HG03565 (cell line): Measurements from ENCODE around the gene FAM186B.
A peak's percentile ranks its signal among the peaks of the same experiment; 100 is the strongest.
"Not testable (repeated sequence)": the region's sequence is repeated elsewhere in the genome, so short reads cannot be mapped to it uniquely, and the experiment has no call there.

Source experiments
- ATAC-seq: cut with Tn5 transposase; IDR thresholded peaks from one replicate; pipeline ENCODE4 v1.9.1; 2021; ENCODE audit warnings: mild to moderate bottlenecking, moderate library complexity; ENCODE audit not compliant: unreplicated experiment

The FAM186B gene

GRCh38 chr12:49635036-49635435, 29.6 kb upstream of the FAM186B start:
- no peak for ATAC-seq

DNA sequence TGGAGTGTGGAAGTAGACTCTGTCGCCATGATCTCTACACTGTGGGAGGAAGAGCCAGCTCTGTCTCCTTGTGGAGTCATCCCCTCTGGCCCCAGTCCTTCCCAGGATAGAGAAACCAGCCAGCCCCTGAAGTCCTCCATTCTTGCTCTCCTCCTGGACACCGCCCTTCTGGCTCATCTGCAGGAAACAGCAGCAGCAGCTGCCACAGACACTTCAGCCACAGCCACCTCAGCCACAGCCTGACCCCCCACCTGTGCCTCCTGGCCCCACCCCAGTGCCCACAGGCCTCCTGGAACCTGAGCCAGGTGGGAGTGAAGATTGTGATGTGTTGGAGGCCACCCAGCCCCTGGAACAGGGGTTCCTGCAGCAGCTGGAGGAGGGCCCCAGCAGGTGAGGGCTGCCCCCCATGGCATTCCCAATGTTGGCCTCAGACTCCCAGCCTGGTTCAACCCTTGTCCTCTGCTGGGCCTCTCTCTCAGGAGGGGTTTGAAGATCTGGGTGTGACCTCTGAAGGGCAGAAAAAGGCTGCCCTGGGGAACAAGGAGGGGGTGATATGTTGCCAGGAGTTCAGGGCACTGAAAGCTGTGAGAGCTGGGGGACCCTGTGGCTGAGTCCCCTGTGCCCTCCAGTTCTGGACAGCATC, 28.4 kb upstream of the FAM186B start:
- no peak for ATAC-seq

- ATAC-seq: no peak
These were observed 27.7 kb upstream of the FAM186B start for GRCh38 chr12:49632986-49633702.

DNA sequence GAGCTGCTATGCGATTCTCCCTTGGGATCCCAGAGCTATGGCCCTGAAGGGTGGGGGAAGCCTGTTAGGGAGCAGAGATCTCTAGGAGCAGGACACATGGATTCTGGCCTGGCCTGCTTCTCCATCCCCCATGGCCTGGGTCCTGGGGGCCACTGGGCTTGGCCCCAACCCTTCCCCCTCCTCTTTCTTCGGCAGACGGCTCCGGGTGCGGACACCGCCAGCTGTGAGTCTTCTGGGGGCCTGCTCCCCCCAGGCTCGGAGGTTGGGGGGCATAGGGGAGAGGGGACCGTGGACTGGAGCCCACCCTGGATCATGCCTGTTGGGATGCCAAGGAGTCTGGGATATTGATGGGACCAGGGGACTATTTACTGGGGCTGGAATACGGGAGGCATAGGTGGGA, 27.0 kb upstream of the FAM186B start:
- ATAC-seq: no peak

DNA sequence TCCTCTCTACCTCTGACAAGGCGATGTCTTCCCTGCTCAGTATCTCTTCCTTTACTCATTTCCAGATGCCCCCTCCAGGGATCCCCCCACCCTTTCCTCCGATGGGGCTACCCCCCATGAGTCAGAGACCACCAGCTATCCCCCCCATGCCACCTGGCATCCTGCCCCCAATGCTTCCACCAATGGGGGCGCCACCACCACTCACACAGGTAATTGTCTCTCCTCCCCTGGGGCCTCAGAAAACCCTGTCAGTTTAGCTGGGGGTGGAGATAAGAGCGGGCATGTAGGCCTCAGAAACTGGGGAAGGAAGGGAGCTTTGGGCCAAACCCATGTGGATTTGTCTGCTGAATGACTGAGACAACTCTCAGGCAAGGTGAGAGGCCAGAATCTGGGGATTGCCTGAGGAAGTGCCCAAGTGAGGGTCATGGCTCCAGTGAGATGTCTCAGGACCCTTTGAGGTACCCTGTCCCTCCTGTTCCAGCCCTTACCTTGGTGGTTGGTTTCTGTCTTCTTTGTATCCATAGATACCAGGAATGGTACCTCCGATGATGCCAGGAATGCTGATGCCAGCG, 26.0 kb upstream of the FAM186B start:
- no peak for ATAC-seq

GRCh38 chr12:49627752-49628360, 22.4 kb upstream of the FAM186B start:
- ATAC-seq: no peak

DNA sequence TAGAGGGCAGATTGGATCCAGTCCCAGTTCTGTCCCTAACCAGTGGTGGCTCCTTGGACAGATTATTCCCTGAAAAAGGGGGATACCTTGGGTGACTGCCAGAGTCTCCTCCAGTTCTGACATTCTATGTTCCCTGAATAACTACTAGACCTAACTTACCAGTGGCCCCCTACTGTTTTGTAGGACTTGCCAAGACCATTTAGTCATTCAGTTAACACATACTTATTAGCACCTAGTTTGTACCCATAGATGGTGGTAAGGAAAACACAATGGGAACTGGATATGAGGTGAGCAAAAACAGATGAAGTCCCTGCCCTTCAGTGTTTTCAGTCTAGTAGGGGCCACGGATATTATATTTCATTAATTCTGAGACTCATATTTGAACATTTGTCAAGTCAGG, 21.4 kb upstream of the FAM186B start:
- ATAC-seq: no peak

DNA sequence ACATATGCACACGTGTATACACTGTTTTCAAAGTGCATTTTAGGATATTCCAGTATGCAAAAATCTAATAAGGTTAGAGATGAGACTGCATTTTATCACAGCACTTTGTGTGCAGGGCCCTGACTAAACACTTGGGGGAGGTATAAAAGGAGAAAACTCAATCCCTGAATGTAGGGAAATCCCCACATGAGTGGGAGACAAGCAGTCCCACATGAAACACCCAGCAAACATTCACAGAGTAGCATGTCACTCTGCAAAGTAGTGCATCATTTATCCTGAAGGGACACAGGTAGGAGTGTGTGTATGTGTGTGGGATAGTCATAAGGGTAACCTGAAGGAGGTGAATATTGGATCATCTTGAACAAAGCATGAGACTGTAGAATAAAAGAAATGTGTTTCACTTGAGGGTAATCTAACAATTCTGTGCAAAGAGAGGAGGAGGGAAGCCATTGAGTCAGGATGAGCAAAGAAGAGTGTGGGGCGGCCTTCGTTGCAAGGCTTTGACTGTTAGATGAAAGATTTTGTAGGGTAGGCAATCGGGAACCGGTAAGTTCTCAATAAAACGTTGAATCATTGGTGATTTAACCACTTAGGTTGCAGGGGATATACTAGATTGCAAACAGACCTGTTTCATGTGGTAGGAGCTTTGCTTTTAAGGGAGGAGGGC, 20.9 kb upstream of the FAM186B start:
- ATAC-seq: no peak

- no peak for ATAC-seq
These were observed 19.6 kb upstream of the FAM186B start for GRCh38 chr12:49624921-49625577.

- peak; percentile 67 for ATAC-seq
These were observed 17.9 kb upstream of the FAM186B start, which contains the start of gene PRPF40B for GRCh38 chr12:49623142-49623904. Gene PRPF40B (plus strand): TSS chr12:49623561. CDS start chr12:49623591, 30 bp downstream.

DNA sequence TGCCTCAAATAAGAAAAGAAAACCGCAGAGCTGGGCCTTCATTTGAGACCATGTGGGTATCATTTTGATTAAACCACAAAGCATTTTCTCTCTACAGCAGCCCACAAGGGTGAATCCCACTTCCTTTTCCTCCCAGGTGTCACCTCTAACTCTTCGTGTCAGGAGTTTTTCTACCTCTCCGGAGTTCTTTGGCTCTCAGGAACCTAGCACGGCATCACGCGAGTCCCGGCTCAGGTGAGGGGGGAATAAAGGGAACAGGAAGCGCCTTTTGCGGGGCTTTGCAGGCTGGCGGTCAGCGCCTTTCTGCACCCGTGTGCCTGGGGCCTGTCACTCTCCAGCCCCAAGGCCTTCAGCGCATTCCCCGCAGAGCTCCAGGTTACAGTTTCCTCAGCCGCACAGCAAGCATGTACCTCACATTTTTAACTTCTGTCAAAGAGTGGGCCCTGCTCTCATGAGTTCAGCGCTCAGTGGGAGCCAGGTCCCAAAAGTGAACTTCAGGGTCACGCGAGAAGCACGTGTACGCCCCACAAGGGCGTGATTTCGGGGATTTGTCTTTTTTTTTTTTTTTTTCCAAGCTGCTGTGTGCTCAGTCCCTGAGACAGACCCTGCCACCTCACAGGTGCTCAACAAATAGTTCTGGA, 17.2 kb upstream of the FAM186B start:
- peak; percentile 14 for ATAC-seq

DNA sequence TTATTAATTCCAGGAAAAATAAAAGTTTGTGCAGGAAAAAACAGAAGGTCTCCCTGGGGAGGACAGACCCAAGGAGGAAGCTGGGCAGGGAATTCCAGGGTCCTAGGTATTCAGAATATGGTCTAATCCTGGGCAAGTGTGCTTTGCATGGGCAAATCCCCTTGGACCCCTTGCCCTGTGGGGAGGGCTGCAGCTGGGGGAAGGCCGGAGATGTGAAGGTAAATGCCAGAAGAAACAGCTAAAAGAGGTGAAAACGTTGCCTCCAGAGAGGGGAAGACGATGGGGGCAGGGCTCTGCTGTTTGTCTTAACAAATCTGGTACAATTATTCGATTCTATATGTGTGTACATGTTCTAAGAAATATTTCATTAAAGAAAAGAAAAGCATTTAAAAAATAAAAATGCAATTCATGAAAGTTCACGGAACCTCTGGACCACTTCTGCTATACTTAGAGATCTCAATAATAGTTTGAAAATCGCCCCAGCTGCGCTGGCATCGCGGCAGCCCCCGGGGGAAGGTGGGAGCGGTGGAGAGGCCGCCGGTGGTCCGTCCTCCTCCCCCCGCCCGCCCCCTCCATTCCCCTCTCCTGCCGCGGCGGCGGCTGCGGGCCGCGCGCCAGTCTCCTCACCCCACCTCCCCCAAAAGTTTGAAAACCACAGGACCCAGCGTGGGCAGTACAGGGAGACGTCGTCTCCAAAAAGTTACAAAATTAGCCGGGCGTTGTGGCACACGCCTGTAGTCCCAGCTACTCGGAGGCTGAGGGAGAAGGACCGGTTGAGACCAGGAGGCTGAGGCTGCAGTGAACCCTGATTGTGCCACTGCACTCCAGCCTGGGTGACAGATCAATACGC, 16.4 kb upstream of the FAM186B start:
- no peak for ATAC-seq

DNA sequence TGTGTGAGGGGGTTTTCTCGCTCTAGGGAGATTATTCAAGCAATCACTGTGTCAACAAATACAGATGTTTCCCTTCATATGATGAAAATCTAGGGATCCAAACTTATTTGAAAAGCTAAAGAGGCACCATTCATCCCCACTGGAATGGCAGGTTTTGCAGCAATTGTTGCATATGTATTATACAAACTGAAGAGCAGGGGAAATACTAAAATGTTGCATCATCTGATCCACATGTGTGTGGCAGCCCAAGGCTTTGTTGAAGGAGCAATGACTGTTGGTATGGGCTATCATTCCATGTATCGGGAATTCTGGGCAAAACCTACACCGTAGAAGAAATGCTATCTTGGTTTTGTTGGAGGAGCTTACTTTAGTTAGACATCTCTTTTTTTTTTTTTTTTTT, 13.8 kb upstream of the FAM186B start:
- ATAC-seq: no peak

GRCh38 chr12:49618576-49618975, 13.1 kb upstream of the FAM186B start:
- ATAC-seq: no peak

DNA sequence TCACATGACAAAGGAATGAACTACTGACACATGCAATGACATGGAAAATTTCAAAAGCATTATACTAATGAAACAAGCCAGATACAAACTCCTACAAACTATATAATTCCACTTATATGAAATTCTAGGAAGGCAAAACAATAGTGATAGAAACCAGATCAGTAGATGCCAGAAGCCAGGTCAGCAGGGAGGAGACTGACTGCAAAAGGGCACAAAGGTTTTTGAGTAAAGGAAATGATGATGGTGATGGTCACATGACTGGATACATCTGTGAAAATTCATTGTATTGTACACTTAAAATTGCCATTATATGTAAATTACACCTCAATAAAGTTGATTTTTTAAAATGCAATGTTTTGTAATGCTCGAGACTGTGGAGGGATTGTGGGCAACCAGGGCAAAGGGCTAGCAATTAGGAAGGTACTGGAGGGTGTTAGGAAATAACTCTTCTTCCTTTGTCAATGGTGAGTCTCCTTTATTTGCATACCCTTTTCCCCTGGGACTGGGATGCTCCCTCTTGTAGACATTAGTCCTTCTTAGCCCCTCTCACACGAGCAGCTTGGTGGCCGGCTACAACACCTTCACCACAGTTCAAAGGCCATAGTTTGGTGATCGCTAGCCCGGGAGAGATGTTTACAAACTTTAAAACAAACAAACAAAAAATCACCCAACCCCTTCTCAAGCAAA, 11.2 kb upstream of the FAM186B start:
- ATAC-seq: no peak

DNA sequence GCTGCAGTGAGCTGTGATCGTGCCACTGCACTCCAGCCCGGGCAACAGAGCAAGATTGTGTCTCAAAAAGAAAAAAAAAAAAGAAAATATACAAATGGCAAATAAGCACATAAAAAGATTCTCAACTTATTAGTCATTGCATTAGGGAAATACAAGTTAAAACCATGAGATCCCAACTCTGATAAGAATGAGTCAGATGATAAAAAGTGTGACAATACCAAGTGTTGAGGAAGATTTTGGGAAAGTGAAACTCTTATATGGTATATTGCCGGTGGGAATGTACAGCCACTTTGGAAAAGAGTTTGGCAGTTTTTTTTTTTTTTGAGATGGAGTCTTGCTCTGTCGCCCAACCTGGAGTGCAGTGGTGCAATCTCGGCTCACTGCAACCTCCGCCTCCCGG, 10.3 kb upstream of the FAM186B start:
- ATAC-seq: no peak

DNA sequence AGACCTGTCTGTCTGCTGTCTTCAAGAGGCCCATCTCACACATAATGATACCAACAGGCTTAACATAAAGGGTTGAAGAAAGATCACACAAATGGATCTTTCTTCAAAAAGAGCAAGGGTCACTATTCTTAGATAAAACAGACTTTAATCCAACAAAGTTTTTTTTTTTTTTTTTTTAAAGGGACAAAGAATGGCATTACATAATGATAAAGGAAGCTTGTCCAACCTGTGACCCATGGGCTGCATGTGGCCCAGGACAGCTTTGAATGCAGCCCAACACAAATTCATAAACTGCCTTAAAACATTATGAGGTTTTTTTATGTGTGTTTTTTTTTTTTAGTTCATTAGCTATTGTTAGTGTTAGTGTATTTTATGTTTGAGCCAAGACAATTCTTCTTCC, 6.8 kb upstream of the FAM186B start:
- no peak for ATAC-seq

DNA sequence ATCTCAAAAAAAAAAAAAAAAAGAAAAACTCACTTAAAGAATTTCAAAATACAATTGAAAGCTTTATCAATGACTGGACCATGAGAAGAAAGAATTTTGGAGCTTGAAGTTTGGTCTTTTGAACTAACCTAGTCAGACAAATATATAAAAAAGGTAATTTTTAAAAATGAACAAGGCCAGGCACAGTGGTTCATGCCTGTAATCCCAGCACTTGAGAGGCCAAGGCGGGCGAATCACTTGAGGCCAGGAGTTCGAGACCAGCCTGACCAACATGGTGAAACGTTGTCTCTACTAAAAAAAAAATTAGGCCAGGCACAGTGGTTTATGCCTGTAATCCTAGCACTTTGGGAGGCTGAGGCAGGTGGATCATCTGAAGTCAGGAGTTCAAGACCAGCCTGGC, 5.3 kb upstream of the FAM186B start:
- ATAC-seq: not testable (repeated sequence)
